Left forelimb (tissue), 1 donor: ENCODE measurements around the gene TMEM150C.
A peak's percentile ranks its signal among the peaks of the same experiment; 100 is the strongest.

ENCODE experiments used
- DNase-seq: peaks from one replicate; pipeline ENCODE4 v3.0.0-alpha.2; 2018; ENCODE audit warnings: low spot score

Gene TMEM150C

DNA sequence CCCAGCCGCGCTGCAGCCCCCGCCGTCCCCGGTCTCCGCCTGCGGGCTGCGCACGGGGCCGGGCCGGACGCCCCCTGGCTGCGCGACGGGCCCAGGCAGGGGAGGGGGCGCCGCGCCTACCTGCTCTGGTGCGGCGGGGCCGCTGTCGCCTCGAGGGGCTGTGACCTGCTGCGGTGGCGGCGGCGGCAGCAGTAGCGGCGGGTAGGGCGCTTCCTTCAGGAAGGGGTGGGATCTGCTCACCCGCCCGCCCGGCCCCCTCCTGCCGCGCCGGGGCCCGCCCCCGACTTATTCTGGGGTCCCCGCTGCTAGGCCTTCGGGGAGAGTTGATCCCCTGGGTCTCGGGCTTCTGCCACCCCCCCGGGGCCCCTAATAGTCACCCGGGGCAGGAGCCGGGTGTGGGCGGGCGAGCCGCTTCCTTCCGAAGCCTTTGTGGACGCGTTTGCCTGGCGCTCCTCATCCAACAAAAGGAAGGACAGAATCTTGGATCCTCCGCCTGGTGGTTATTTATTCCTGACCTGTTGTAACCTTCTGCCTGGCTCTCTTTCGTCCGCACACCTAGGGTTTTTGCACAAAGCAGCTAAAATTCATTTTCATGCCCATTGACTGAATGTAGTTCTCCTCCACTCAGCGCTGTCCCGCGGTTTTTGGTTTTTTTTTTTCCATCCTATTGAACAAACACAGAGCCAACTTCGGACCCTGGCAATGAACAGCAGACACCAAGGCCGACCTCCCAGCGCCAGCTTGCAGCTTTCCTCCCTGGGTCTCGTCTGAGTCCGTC lies at the start of gene TMEM150C:
TSS of gene TMEM150C (minus strand) at position 203 of the 778 bp plus-strand sequence. CDS start 57,331 bp downstream, outside the sequence.
- peak; percentile 68 for DNase-seq

DNA sequence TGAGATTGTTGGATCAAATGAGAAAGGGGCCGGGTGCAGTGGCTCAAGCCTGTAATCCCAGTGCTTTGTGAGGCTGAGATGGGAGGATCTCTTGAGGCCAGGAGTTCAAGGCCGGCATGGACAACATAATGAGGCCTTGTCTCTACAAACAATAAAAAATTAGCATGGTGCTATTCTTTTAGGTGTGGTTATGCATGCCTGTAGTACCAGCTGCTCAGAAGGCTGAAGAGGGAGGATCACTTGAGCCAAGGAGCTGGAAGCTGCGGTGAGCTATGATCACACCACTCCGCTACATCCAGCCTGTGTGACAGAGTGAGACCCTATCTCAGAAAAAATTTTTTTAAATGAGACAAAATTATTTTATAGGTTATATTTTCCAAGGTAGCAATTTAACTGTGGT lies 49.7 kb upstream of the TMEM150C start:
- no peak for DNase-seq

GRCh38 chr4:82610041-82610440 lies 48.3 kb upstream of the TMEM150C start:
- DNase-seq: no peak

GRCh38 chr4:82606622-82607021 lies 44.8 kb upstream of the TMEM150C start:
- DNase-seq: no peak

GRCh38 chr4:82604522-82604921 lies 42.7 kb upstream of the TMEM150C start:
- DNase-seq: no peak

- no peak for DNase-seq
Observed at GRCh38 chr4:82601242-82602015, 39.6 kb upstream of the TMEM150C start.

GRCh38 chr4:82599336-82599735 lies 37.5 kb upstream of the TMEM150C start:
- DNase-seq: no peak

DNA sequence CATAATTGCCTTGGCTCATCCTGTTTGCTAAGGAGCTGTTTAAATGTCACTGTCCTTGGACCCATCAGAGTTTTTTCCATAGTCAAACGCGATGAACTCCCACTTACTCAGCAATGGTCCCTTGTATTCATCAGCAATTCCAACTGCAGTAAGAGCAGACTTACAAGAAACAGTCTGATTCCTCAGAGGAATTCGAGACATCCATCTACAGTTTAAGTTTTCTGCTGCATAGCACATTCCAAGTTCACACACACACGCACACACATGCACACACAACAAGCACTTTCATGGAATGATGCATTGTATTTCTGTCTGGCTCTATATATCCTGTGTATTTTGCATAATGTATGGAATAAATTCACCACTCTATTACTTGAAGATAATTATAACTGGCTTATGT lies 32.7 kb upstream of the TMEM150C start:
- no peak for DNase-seq

DNA sequence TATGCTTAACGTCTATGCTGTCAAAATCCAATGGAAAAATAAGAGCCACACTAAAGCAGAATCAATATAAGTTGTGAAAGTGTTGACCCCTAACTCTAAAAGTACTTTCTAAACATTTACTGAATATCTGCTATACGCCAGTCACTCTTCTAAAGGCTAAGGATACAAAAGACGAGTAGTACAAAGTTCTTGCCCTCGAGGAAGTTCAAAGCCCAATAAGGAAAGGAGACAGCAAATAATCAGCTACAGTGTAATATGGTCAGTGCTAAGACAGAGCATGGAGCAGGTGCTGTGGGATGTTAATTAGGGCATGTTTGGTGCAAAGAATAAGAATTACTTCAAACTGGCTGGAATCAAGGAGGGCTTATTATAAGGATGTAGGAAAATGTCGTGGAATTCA lies 31.6 kb upstream of the TMEM150C start:
- DNase-seq: no peak

DNA sequence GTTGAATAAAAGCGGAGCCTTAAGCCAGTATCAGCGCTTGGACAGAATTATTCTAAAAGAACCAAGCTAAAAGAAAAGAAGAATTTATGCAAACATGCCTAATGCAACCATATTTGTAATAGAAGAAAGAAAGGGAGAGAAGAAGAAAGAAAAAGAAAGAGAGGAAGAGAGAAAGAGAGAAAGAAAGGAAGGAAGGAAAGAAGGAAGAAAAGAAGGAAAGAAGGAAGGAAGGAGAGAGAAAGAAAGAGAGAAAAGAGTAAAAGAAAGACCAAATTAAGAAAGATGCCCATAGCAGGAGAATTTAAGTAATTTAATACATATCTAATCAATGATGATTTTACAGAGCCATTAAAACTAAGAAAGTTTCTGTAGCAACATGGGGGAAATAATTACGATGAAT lies 30.9 kb upstream of the TMEM150C start:
- no peak for DNase-seq

DNA sequence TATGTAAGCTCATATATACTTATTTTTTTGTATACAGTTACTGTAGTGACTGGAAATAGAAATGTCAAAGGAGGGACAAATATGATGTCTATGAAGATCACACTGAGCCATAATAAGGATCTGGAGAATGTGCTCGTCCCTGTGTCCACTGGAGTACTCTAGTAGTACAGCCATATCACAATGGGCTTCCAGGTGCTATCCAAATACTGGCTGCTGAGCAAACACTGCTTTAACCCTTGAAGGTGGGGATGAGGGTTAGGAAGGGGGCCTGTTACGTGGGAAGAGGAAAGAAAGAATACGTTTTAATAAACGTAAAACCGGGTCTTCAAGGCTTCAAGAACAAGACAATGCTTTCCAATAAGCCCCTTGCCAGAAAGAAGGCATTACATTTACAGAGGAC lies 29.8 kb upstream of the TMEM150C start:
- DNase-seq: no peak

DNA sequence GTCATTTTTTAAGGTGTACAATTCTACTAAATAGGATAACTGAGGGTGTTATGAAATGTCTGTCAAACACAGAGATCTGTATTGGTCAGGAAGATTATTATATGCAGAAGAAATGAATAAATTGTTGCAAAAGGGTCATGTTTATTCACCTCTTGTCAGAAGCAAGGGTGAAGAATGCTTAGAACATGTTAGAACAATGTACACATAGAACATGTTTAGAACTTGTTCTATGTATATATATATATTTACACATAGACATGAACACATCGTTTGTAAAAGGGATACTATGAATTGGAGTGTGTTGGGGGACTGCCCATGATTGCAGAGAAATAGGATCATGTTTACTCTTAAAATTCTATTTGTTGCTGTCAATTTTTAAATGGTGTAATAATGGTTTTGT lies 28.0 kb upstream of the TMEM150C start:
- DNase-seq: no peak

DNA sequence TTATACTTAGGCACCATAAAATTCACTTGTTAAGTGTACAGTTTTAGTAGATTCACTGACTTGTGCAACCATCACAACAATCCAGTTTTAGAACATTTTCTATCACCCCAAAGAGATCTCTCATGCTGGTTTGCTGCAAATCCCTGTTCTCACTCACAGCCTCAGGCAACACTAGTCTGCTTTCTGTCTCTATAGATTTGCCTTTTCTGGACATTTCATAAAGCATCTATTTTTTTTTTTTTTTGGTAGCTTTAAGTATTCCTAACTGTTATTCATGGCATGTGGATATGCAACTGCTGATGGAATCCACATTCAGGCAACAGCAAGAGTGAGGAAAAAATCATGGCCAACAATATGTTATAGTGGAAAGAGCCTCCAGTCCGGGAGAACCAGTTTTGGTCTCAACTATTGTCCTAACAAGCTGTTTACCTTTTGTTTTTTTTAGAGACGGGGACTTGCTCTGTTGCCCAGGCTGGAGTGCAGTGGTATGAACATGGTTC lies 27.0 kb upstream of the TMEM150C start:
- no peak for DNase-seq

GRCh38 chr4:82587826-82588540 lies 26.2 kb upstream of the TMEM150C start:
- no peak for DNase-seq

DNA sequence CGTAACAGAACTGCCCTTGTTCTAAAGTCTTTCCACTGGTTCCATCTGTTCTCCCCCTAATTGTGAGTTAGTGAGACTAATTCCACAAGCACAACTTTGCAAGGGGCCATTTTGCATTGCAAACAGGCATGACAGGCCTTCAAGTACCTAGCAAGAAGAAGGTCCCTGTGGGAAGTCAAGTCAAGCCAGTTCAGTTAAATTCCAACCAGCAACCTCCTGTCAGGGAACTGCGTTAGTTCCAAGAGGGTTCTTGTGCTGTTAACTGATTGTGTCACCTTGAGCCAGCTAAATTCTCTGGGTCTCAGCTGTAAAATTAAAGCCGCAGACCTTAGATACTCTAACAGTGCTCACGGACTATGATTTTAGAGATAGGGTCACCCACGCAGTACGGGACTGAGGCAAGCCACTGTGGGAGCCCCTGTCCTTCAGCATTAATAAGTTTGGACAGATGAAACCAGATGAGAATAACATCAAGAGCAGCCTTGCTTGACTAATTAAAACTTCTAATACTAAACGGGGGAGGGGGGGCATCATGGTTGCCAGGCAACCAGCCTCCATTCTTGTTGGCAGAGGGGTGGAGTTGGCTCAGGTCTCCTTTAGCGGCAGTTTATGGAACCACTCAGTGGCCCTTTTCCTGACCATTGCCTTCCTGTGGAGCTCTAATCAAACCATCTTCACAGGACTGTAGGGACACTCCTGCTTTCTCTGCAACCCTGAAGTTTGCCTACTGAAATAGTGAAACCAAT lies 24.1 kb upstream of the TMEM150C start:
- DNase-seq: no peak

GRCh38 chr4:82584931-82585330 lies 23.1 kb upstream of the TMEM150C start:
- DNase-seq: no peak

GRCh38 chr4:82583897-82584587 lies 22.3 kb upstream of the TMEM150C start:
- DNase-seq: no peak

GRCh38 chr4:82579932-82580331 lies 18.1 kb upstream of the TMEM150C start:
- no peak for DNase-seq

- DNase-seq: no peak
Observed at GRCh38 chr4:82578935-82579334, 17.1 kb upstream of the TMEM150C start.

DNA sequence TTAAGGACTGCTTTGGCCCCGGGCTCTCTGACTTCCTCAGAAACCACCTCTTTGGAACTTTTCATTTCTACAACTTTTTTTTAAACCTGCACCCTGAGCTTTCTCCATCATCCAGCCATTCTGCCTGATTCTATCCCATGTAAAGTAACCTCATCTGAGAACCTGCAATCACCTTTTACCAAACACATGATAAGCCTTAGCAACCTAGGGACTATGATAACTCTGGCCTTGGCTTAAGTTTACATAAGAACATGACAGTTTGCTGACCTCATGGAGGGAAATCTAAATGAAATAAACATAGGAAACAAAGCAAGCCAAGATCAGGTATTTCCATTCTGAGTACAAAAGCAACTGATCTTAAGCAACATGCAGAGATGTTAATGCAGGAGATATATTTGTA lies 15.7 kb upstream of the TMEM150C start:
- DNase-seq: no peak

DNA sequence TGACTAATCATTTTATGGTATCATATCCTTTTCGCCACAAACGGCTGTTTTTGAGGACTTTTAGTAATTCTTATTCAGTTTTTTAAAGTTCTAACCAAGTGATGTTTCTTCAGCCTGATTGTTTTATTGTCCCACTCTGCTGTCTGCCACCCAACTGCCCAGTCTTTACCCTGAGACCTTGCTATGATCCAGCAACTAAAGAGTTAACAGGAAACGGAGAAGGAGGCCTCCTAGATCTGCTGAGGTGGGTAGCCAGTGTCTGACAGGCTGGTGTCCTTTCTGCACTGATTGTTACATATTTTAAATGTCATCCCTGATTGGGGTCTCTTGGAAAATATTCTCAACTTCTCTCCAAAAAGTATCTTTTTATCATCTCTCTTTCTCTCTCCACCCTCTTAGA lies 7.9 kb upstream of the TMEM150C start:
- no peak for DNase-seq
